ENCODE results near the gene ADK.

DNA sequence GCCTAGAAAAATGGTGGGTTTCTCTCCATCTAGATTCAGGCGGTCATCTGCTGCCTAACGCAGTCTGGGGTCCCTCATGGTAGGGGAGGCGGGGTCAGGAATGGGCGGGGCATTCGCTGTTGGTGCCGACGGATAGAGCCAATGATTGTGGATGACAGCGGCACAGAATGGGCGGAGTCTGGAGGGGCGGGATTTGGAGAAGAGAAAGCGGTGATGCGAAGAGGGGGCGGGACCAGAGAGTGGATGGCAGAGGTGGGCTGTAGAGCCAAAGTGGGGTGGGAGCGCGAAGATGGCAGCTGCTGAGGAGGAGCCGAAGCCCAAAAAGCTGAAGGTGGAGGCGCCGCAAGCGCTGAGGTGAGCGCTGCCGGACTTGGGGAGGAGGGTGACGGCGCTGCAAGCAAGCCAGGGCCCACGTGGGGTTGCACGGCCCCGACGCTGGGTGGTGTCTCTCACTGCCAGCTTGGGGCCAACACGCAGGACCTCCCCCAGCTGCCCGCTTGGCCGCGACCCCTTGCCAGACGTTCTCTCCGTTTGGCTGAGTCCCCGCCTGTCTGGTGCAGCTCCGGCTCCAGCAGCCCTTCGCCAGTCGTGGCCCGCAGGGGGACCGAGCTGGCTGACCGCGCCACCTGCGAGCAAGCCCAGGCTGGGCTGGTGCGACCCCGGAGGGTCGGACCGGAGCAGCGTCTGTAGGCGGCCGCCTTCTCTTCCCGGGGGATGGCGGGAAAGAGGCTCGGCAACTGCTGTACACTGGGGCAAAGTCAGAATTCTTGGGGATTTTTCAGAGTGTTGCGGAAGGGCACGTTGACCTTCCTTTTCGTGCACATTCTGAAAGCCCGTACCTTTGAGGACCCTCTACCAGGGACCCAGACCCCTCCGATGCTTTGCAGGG is at the start of gene ADK:
- TF ChIP-seq, protein P1, sequence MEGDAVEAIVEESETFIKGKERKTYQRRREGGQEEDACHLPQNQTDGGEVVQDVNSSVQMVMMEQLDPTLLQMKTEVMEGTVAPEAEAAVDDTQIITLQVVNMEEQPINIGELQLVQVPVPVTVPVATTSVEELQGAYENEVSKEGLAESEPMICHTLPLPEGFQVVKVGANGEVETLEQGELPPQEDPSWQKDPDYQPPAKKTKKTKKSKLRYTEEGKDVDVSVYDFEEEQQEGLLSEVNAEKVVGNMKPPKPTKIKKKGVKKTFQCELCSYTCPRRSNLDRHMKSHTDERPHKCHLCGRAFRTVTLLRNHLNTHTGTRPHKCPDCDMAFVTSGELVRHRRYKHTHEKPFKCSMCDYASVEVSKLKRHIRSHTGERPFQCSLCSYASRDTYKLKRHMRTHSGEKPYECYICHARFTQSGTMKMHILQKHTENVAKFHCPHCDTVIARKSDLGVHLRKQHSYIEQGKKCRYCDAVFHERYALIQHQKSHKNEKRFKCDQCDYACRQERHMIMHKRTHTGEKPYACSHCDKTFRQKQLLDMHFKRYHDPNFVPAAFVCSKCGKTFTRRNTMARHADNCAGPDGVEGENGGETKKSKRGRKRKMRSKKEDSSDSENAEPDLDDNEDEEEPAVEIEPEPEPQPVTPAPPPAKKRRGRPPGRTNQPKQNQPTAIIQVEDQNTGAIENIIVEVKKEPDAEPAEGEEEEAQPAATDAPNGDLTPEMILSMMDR (conservative IDR thresholded peaks at IDR 0.05) = peak; percentile 33
- peak; percentile 26; the same call in 1 of the 2 replicates for TF ChIP-seq ZFX (IDR thresholded peaks at IDR 0.05)
